Upper lobe of left lung (tissue), 6 donors: ENCODE results near the gene ANKRD28. TPM values are rescaled to one million over a fixed set of nuclear protein-coding genes. Genes with fewer than 3 reads are reported as not detected.

Experiments
- ATAC-seq, 2 donors: fragments of 200-7000 bp; cut with Tn5 transposase; one replicate each; pipeline ENCODE4 v1.9.1; 2022; ENCODE audit warnings: mild to moderate bottlenecking in 2 of 2, moderate library complexity in 2 of 2; ENCODE audit not compliant: low FRiP score in 2 of 2
- DNase-seq, 2 donors: peaks; one replicate each; pipeline ENCODE4 v3.0.0-alpha.2; 2019 to 2020
- H3K27ac ChIP-seq, 4 donors: fragments of 200-600 bp; sonication (generic); one replicate each; pipeline ENCODE4 v1.5.1; 2016 to 2019
- H3K27me3 ChIP-seq, 4 donors: fragments of 200-600 bp; sonication (generic); one replicate each; pipeline ENCODE4 v1.5.1; 2017 to 2019
- H3K36me3 ChIP-seq, 4 donors: fragments of 200-600 bp; sonication (generic); one replicate each; pipeline ENCODE4 v1.5.1; 2016 to 2019
- H3K4me1 ChIP-seq, 4 donors: fragments of 200-600 bp; sonication (generic); one replicate each; pipeline ENCODE4 v1.5.1; 2018 to 2019
- H3K4me3 ChIP-seq, 4 donors: fragments of 200-600 bp; sonication (generic); one replicate each; pipeline ENCODE4 v1.5.1; 2017 to 2019; ENCODE audit warnings: mild to moderate bottlenecking in 2 of 4, moderate library complexity in 1 of 4
- H3K9me3 ChIP-seq, 4 donors: fragments of 200-600 bp; sonication (generic); one replicate each; pipeline ENCODE4 v1.5.1; 2018 to 2019
- EP300 ChIP-seq, 4 donors: sonication (generic); formaldehyde crosslinking; IDR thresholded peaks; one replicate each; pipeline ENCODE4 v1.5.1; 2017; ENCODE audit warnings: antibody characterized with exemption in 4 of 4, control low read depth in 2 of 4
- POLR2A ChIP-seq, 4 donors: fragments of 450-650 bp; IDR thresholded peaks; one replicate each; pipeline ENCODE4 v1.5.1; 2016 to 2017; ENCODE audit warnings: antibody characterized with exemption in 4 of 4, mild to moderate bottlenecking in 2 of 4
- POLR2AphosphoS5 ChIP-seq, 2 donors: sonication (generic); formaldehyde crosslinking; IDR thresholded peaks; one replicate each; pipeline ENCODE4 v1.5.1; 2017; ENCODE audit warnings: antibody characterized with exemption in 2 of 2
- WGBS, 2 donors: methylation state at CpG; one replicate each; pipeline ENCODE4 v1.1.5; 2017 to 2018; 5-methylcytosine and 5-hydroxymethylcytosine counted together
- total RNA-seq, 6 donors: library from RNA; depleted of rRNA in 4 of 6; stranded (reverse); fragments of >200 nt in 4 of 6; gene quantifications; one replicate each; pipeline versions ENCODE4 v1.1.0 to v1.2.1, GENCODE V29; 2016 to 2021
- TF ChIP-seq, protein P1 (sequence below), 6 experiments: fragments of 450-650 bp in 4 of 6; fragments of 200-600 bp in 2 of 6; sonication (generic) in 2 of 6; IDR thresholded peaks; one replicate each; pipeline ENCODE4 v1.5.1; 2016 to 2019; ENCODE audit warnings: antibody characterized with exemption in 6 of 6
- donor health status: DM: no; HTN: no; CAD: no; lungs with moderate emphysema.
- donor health status: DM: no; HTN: yes; CAD: no; lungs with severe emphysema.

The ANKRD28 gene
- total RNA-seq, 6 donors from 2014 or later, result 31.6 to 107 (median 55.5) TPM

DNA sequence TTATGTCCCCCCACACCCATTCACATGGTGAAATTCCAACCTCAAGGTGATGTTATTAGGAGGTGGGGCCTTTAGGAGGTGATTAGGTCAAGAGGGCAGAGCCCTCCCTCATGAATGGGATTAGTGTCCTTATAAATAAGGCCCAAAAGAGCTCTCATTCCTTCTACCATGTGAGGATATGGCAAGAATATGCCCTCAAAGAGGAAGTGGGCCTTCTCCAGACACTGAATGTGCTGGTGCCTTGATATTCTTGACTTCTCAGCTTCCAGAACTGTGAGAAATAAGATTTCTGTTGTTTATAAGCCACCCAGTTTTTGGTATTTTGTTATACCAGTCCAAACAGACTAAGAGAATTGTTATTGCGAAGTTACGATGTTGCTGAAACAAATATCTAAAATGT is 94.4 kb downstream of the ANKRD28 start:
- TF ChIP-seq, protein P1, sequence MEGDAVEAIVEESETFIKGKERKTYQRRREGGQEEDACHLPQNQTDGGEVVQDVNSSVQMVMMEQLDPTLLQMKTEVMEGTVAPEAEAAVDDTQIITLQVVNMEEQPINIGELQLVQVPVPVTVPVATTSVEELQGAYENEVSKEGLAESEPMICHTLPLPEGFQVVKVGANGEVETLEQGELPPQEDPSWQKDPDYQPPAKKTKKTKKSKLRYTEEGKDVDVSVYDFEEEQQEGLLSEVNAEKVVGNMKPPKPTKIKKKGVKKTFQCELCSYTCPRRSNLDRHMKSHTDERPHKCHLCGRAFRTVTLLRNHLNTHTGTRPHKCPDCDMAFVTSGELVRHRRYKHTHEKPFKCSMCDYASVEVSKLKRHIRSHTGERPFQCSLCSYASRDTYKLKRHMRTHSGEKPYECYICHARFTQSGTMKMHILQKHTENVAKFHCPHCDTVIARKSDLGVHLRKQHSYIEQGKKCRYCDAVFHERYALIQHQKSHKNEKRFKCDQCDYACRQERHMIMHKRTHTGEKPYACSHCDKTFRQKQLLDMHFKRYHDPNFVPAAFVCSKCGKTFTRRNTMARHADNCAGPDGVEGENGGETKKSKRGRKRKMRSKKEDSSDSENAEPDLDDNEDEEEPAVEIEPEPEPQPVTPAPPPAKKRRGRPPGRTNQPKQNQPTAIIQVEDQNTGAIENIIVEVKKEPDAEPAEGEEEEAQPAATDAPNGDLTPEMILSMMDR (IDR thresholded peaks at IDR 0.05), result no peak
- TF ChIP-seq POLR2AphosphoS5 (IDR thresholded peaks at IDR 0.05), result no peak
- no peak for TF ChIP-seq EP300 (IDR thresholded peaks at IDR 0.05)
- TF ChIP-seq POLR2A (IDR thresholded peaks at IDR 0.05), result no peak
- no peak for DNase-seq
- no peak overlapping the region for H3K27ac ChIP-seq
- H3K36me3 ChIP-seq, result peaks cover 0 to 13% (median 2%) of the 10 kb centered on the region in 4 donors
- no peak overlapping the region for H3K4me3 ChIP-seq
- WGBS, 2 donors, result 100% methylated on average over 2 of the region's 2 CpGs
- H3K4me1 ChIP-seq, result no peaks in the 10 kb centered on the region
- no peak for ATAC-seq
- no peaks in the 10 kb centered on the region for H3K9me3 ChIP-seq
- H3K27me3 ChIP-seq, result no peaks in the 10 kb centered on the region

DNA sequence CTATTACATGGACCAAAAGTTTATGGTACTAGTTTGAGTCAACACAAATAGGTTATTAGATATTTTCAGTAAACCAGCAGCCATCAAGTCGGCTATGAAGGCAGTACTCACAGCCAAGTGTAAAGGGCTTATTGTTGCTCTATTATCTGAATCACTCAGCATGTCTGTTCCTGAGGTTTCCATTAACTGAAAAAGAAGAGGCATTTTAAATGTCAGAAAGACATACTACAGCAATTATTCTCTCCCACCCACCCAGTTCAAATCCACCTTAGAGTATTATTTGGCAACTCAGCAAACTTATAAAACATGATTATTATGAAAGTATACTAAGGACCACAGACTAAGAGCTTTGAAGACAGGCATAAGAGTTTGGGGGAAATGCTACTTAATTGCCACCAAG is 103.2 kb downstream of the ANKRD28 start:
- 88 to 95% methylated on average over 1 of the region's 1 CpG for WGBS, 2 donors
- Histone ChIP-seq H3K27ac (no peak overlapping the region), H3K36me3 (peaks cover 0 to 37% (median 5%) of the 10 kb centered on the region in 4 donors), H3K27me3 (no peaks in the 10 kb centered on the region), H3K4me3 (no peak overlapping the region), H3K9me3 (no peaks in the 10 kb centered on the region), H3K4me1 (no peaks in the 10 kb centered on the region)
- TF ChIP-seq, protein P1 (IDR thresholded peaks at IDR 0.05), result no peak
- TF ChIP-seq POLR2AphosphoS5 (IDR thresholded peaks at IDR 0.05) (no peak), POLR2A (IDR thresholded peaks at IDR 0.05) (no peak), EP300 (IDR thresholded peaks at IDR 0.05) (no peak)
- ATAC-seq (no peak), DNase-seq (no peak)

DNA sequence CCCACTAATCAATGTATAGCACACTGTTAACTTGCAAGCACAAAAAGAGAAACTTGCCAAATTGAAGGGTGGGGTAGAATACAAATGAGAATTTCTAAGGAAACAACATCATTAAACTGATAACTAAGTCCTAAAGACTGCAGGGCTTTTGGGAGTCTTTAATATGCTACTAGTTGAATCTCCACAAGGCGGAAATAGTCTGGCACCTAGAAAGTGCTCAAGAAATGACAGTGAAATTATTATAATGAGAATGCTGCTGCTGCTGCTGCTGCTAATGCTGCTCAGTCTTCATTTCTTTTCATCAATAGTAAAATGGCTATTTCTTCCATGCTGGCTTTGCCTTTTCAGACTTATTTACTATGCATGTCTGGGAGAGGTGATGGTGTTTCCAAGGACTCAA is 104.4 kb downstream of the ANKRD28 start:
- ATAC-seq (no peak), DNase-seq (no peak)
- H3K4me1 ChIP-seq, result no peaks in the 10 kb centered on the region
- peaks cover 0 to 50% (median 7%) of the 10 kb centered on the region in 4 donors for H3K36me3 ChIP-seq
- no peak overlapping the region for H3K4me3 ChIP-seq
- H3K27me3 ChIP-seq, result no peaks in the 10 kb centered on the region
- H3K9me3 ChIP-seq, result no peaks in the 10 kb centered on the region
- WGBS, 2 donors, result 0 to 60% methylated on average over 1 of the region's 1 CpG
- TF ChIP-seq EP300 (IDR thresholded peaks at IDR 0.05) (no peak), POLR2AphosphoS5 (IDR thresholded peaks at IDR 0.05) (no peak), POLR2A (IDR thresholded peaks at IDR 0.05) (no peak)
- TF ChIP-seq, protein P1 (IDR thresholded peaks at IDR 0.05), result no peak
- no peak overlapping the region for H3K27ac ChIP-seq

DNA sequence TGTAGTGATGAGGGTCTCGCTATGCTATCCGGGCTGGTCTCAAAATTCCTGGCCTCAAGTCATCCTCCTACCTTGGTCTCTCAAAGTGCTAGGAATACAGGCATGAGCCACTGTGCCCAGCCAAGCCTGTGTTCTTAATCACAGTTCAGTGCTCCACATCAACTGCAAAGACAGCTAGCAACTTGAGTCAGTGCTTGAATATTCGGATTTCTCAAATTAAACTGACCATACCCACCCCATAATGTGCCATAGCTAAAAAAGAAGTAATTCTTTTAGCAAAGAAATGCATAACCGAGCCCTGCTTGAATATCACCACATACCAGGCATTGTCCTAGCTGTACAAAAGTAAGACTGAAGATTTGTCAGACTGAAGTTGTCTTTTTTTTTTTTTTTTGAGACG is 107.0 kb downstream of the ANKRD28 start:
- ATAC-seq, result no peak
- peaks cover 0 to 57% (median 9%) of the 10 kb centered on the region in 4 donors for H3K36me3 ChIP-seq
- no peaks in the 10 kb centered on the region for H3K27me3 ChIP-seq
- H3K27ac ChIP-seq, result no peak overlapping the region
- H3K4me1 ChIP-seq, result peaks cover 0 to 6% (median 2%) of the 10 kb centered on the region in 4 donors
- H3K4me3 ChIP-seq, result no peak overlapping the region
- 95 to 96% methylated on average over 5 of the region's 5 CpGs for WGBS, 2 donors
- H3K9me3 ChIP-seq, result no peaks in the 10 kb centered on the region
- TF ChIP-seq, protein P1 (IDR thresholded peaks at IDR 0.05), result no peak
- no peak for TF ChIP-seq POLR2A (IDR thresholded peaks at IDR 0.05)
- no peak for TF ChIP-seq POLR2AphosphoS5 (IDR thresholded peaks at IDR 0.05)
- no peak for TF ChIP-seq EP300 (IDR thresholded peaks at IDR 0.05)
- DNase-seq, result no peak

DNA sequence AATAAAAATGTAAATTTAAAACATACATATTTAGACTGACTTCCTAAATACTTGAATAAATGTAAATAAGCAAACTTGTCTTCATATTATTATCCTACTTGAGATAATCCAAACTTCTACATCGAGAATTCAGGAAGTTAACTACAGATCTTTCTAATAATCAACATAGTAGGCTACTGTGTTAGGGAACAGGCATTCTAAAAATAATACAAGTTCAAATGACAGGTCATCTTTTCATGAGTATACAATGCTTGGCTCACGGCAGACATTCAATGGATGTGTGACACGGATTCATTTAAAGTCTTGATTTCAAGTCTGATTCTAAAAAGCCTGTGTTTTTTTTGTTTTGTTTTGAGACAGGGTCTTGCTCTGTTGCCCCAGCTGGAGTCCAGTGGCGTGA is 107.5 kb downstream of the ANKRD28 start:
- Histone ChIP-seq H3K27ac (no peak overlapping the region), H3K4me1 (peaks cover 0 to 6% (median 2%) of the 10 kb centered on the region in 4 donors), H3K36me3 (peaks cover 0 to 56% (median 11%) of the 10 kb centered on the region in 4 donors), H3K4me3 (no peak overlapping the region), H3K27me3 (no peaks in the 10 kb centered on the region), H3K9me3 (no peaks in the 10 kb centered on the region)
- ATAC-seq (no peak), DNase-seq (no peak)
- WGBS, 2 donors, result 80 to 82% methylated on average over 4 of the region's 4 CpGs
- TF ChIP-seq EP300 (IDR thresholded peaks at IDR 0.05), result no peak
- TF ChIP-seq, protein P1 (IDR thresholded peaks at IDR 0.05), result no peak
- no peak for TF ChIP-seq POLR2AphosphoS5 (IDR thresholded peaks at IDR 0.05)
- TF ChIP-seq POLR2A (IDR thresholded peaks at IDR 0.05), result no peak
